CD14-positive monocyte (primary cell): ENCODE results near the gene MRPL14. TPM values are rescaled to one million over a fixed set of nuclear protein-coding genes. Genes with fewer than 3 reads are reported as not detected.
A peak's percentile ranks its signal among the peaks of the same experiment; 100 is the strongest.

ENCODE experiments used
- DNase-seq, 3 donors: peaks; one replicate each; pipeline ENCODE4 v3.0.0-alpha.2; 2011 to 2022
- H2AFZ ChIP-seq: 2 replicates; pipeline ENCODE4 v1.6.0; 2012; ENCODE audit warnings: mild to moderate bottlenecking, low read depth, low read length, inconsistent platforms; ENCODE audit not compliant: insufficient read depth, poor library complexity, severe bottlenecking
- H3K27ac ChIP-seq, 2 donors: 1 replicate in 1 of 2; 2 replicates in 1 of 2; pipeline ENCODE4 v1.5.1; 2012 to 2013; ENCODE audit warnings: low read length in 2 of 2, control low read depth in 1 of 2, inconsistent platforms in 1 of 2, low read depth in 1 of 2, mild to moderate bottlenecking in 1 of 2
- H3K27me3 ChIP-seq, 2 donors: one replicate each; pipeline versions ENCODE4 v1.6.0 to v1.6.1; 2011 to 2013; ENCODE audit warnings: low read length in 2 of 2; ENCODE audit not compliant: control insufficient read depth in 2 of 2, insufficient read depth in 2 of 2
- H3K36me3 ChIP-seq, 2 donors: replicated peaks in 1 of 2; 1 replicate in 1 of 2; 2 replicates in 1 of 2; pipeline versions ENCODE4 v1.5.1 to v1.6.1; 2012 to 2013; ENCODE audit warnings: low read length in 2 of 2, control low read depth in 1 of 2, inconsistent platforms in 1 of 2, mild to moderate bottlenecking in 1 of 2; ENCODE audit not compliant: insufficient read depth in 2 of 2, control insufficient read depth in 1 of 2
- H3K4me1 ChIP-seq, 2 donors: 1 replicate in 1 of 2; 2 replicates in 1 of 2; pipeline versions ENCODE4 v1.5.1 to v1.6.1; 2012 to 2013; ENCODE audit warnings: low read length in 2 of 2, control low read depth in 1 of 2, inconsistent platforms in 1 of 2, mild to moderate bottlenecking in 1 of 2, moderate library complexity in 1 of 2; ENCODE audit not compliant: insufficient read depth in 2 of 2, control insufficient read depth in 1 of 2
- H3K4me2 ChIP-seq: replicated peaks from 2 replicates; pipeline ENCODE3; 2012; ENCODE audit warnings: low read length, moderate library complexity, mild to moderate bottlenecking; ENCODE audit not compliant: poor library complexity, severe bottlenecking; ENCODE audit errors: extremely low read depth
- H3K4me3 ChIP-seq, 3 experiments: fragments of 200-600 bp in 1 of 3; sonication (generic) in 1 of 3; replicated peaks in 1 of 3; 1 replicate in 2 of 3; 2 replicates in 1 of 3; pipeline ENCODE4 v1.5.1; 2011 to 2013; ENCODE audit warnings: low read length in 3 of 3, mild to moderate bottlenecking in 3 of 3, control low read depth in 2 of 3, low read depth in 2 of 3, inconsistent platforms in 1 of 3, moderate library complexity in 1 of 3
- H3K79me2 ChIP-seq: 2 replicates; pipeline ENCODE4 v1.6.0; 2012; ENCODE audit warnings: mild to moderate bottlenecking, control low read depth, inconsistent platforms, low read length, moderate library complexity; ENCODE audit not compliant: insufficient read depth
- H3K9ac ChIP-seq: 2 replicates; pipeline ENCODE4 v1.6.0; 2017; ENCODE audit warnings: low read length, mild to moderate bottlenecking; ENCODE audit not compliant: insufficient read depth, poor library complexity, severe bottlenecking
- H3K9me3 ChIP-seq, 2 donors: replicated peaks in 1 of 2; 1 replicate in 1 of 2; 2 replicates in 1 of 2; pipeline versions ENCODE4 v1.5.1 to v1.6.1; 2012 to 2013; ENCODE audit warnings: low read length in 2 of 2, control low read depth in 1 of 2; ENCODE audit not compliant: control insufficient read depth in 1 of 2, insufficient read depth in 1 of 2
- H4K20me1 ChIP-seq: 2 replicates; pipeline ENCODE4 v1.6.0; 2012; ENCODE audit warnings: mild to moderate bottlenecking, low read length, control low read depth, moderate library complexity; ENCODE audit not compliant: insufficient read depth
- H3K27ac Mint-ChIP-seq, 7 donors: one replicate each; pipeline ENCODE4 v1.8.0; 2020; ENCODE audit warnings: mild to moderate bottlenecking in 7 of 7, mixed read lengths in 7 of 7, moderate library complexity in 6 of 7, inconsistent platforms in 2 of 7
- H3K27me3 Mint-ChIP-seq, 3 donors: one replicate each; pipeline ENCODE4 v1.8.0; 2021 to 2022; ENCODE audit warnings: low read depth in 3 of 3, mild to moderate bottlenecking in 3 of 3, mixed read lengths in 3 of 3, moderate library complexity in 3 of 3, inconsistent platforms in 1 of 3
- H3K36me3 Mint-ChIP-seq, 2 donors: one replicate each; pipeline ENCODE4 v1.8.0; 2020; ENCODE audit warnings: mixed read lengths in 2 of 2, inconsistent platforms in 1 of 2, mild to moderate bottlenecking in 1 of 2
- H3K4me1 Mint-ChIP-seq: one replicate; pipeline ENCODE4 v1.8.0; 2020; ENCODE audit warnings: mild to moderate bottlenecking, mixed read lengths
- H3K4me3 Mint-ChIP-seq, 2 donors: one replicate each; pipeline ENCODE4 v1.8.0; 2020; ENCODE audit warnings: mild to moderate bottlenecking in 2 of 2, mixed read lengths in 2 of 2, moderate library complexity in 1 of 2
- H3K9me3 Mint-ChIP-seq, 7 donors: one replicate each; pipeline ENCODE4 v1.8.0; 2020 to 2022; ENCODE audit warnings: mixed read lengths in 7 of 7, mild to moderate bottlenecking in 6 of 7, moderate library complexity in 6 of 7, inconsistent platforms in 2 of 7
- CTCF ChIP-seq: fragments of 200-600 bp; IDR thresholded peaks from one replicate; pipeline ENCODE4 v1.8.0; 2022; ENCODE audit warnings: antibody characterized with exemption, mild to moderate bottlenecking
- WGBS: methylation state at CpG from one replicate; pipeline ENCODE4 v1.1.5; 2013; ENCODE audit warnings: missing lambda C conversion rate; ENCODE audit not compliant: insufficient coverage; 5-methylcytosine and 5-hydroxymethylcytosine counted together
- intact Hi-C, 2 donors: fragments of 100-400 bp; cut with micrococcal nuclease; formaldehyde crosslinking; loops; one replicate each; pipeline versions ENCODE4 v1.15.0 to v1.15.1; 2023
- polyA plus RNA-seq, 3 donors: library from polyadenylated mRNA; depleted of rRNA in 1 of 3; unstranded in 2 of 3; stranded (reverse) in 1 of 3; fragments of 300-500 nt in 2 of 3; fragments of >200 nt in 1 of 3; fragmentation: Illumina TruSeq in 2 of 3; gene quantifications; 1 replicate in 2 of 3; 2 replicates in 1 of 3; pipeline ENCODE4 v1.2.3, GENCODE V29; 2012 to 2021

MRPL14 gene
- polyA plus RNA-seq, 3 donors, result 18.5 to 91.5 (median 78.2) TPM

- 24% methylated on average over 6 of the region's 8 CpGs for WGBS
- no peak overlapping the region for H3K4me3 ChIP-seq
- H2AFZ ChIP-seq, result no peak overlapping the region
- no peaks in the 10 kb centered on the region for H4K20me1 ChIP-seq
- peaks cover 4 to 15% of the 10 kb centered on the region in 2 donors for H3K4me1 ChIP-seq
- H3K27me3 ChIP-seq, result peaks cover 6 to 43% of the 10 kb centered on the region in 2 donors
- Mint-ChIP-seq H3K36me3 (peaks cover 0 to 10% of the 10 kb centered on the region in 2 donors), H3K9me3 (peaks cover 0 to 9% (median 0%) of the 10 kb centered on the region in 7 donors), H3K4me3 (no peak overlapping the region), H3K27ac (peak overlapping the region in 1 of 7 donors; percentile 58), H3K4me1 (peaks cover 14% of the 10 kb centered on the region), H3K27me3 (peaks cover 28 to 46% (median 46%) of the 10 kb centered on the region in 3 donors)
- DNase-seq, result peak; percentile 69 to 76 (median 70)
- intact Hi-C loops, result loop anchor here (1.0 to 5.0 kb wide), 7 partner anchors 67 to 412 kb away; no protein-coding TSS in a partner anchor
- no peaks in the 10 kb centered on the region for H3K79me2 ChIP-seq
- TF ChIP-seq CTCF, result peak; percentile 93
- H3K27ac ChIP-seq, result no peak overlapping the region
- no peak overlapping the region for H3K9ac ChIP-seq
- H3K36me3 ChIP-seq, result no peaks in the 10 kb centered on the region
- no peaks in the 10 kb centered on the region for H3K9me3 ChIP-seq
- H3K4me2 ChIP-seq, result no peak overlapping the region
Observed at GRCh38 chr6:44078827-44079671, 48.2 kb downstream of the MRPL14 start.

GRCh38 chr6:44078219-44078826 lies 48.9 kb downstream of the MRPL14 start:
- no peak overlapping the region for H2AFZ ChIP-seq
- H3K27me3 ChIP-seq, result peaks cover 6 to 49% of the 10 kb centered on the region in 2 donors
- H3K27ac ChIP-seq, result no peak overlapping the region
- WGBS, result 92% methylated on average over 2 of the region's 6 CpGs
- H3K4me3 Mint-ChIP-seq, result peak overlapping the region in 1 of 2 donors; percentile 58
- H3K9me3 Mint-ChIP-seq, result peaks cover 0 to 9% (median 0%) of the 10 kb centered on the region in 7 donors
- peaks cover 33 to 53% (median 51%) of the 10 kb centered on the region in 3 donors for H3K27me3 Mint-ChIP-seq
- H4K20me1 ChIP-seq, result no peaks in the 10 kb centered on the region
- intact Hi-C loops, result loop anchor here (2.0 to 5.0 kb wide), 6 partner anchors 66 to 412 kb away; no protein-coding TSS in a partner anchor
- no peak overlapping the region for H3K4me3 ChIP-seq
- no peaks in the 10 kb centered on the region for H3K36me3 ChIP-seq
- peaks cover 20% of the 10 kb centered on the region for H3K4me1 Mint-ChIP-seq
- H3K27ac Mint-ChIP-seq, result peak overlapping the region in 2 of 7 donors; percentile 53 to 58
- no peak overlapping the region for H3K4me2 ChIP-seq
- DNase-seq, result no peak
- no peak for TF ChIP-seq CTCF
- H3K36me3 Mint-ChIP-seq, result peaks cover 0 to 10% of the 10 kb centered on the region in 2 donors
- peaks cover 12 to 21% of the 10 kb centered on the region in 2 donors for H3K4me1 ChIP-seq
- no peak overlapping the region for H3K9ac ChIP-seq
- no peaks in the 10 kb centered on the region for H3K79me2 ChIP-seq
- H3K9me3 ChIP-seq, result no peaks in the 10 kb centered on the region
